ENCODE results near the gene TRAPPC5.

Gene TRAPPC5

GRCh38 chr19:7680606-7681339 lies at the start of gene TRAPPC5:
TRAPPC5 (plus strand) TSS chr19:7680833; CDS start chr19:7682254, 1,421 bp downstream.
- Mint-ChIP-seq H3K9me3 (no peaks in the 10 kb centered on the region), H3K27ac (peak within 1 kb of the TSS; percentile 93), H3K27me3 (ENCODE audit: low read depth) (peaks cover 12% of the 10 kb centered on the region), H3K36me3 (ENCODE audit: low read depth) (peaks cover 7% of the 10 kb centered on the region), H3K4me1 (ENCODE audit: low read depth) (peaks cover 25% of the 10 kb centered on the region), H3K4me3 (peak within 1 kb of the TSS; percentile 90)
- peak; percentile 89 for DNase-seq (ENCODE audit: low spot score)

GRCh38 chr19:7631577-7631976 lies 49.1 kb upstream of the TRAPPC5 start:
- Mint-ChIP-seq H3K27ac (no peak overlapping the region), H3K4me3 (no peak overlapping the region), H3K36me3 (ENCODE audit: low read depth) (peaks cover 12% of the 10 kb centered on the region), H3K9me3 (no peaks in the 10 kb centered on the region), H3K27me3 (ENCODE audit: low read depth) (no peaks in the 10 kb centered on the region), H3K4me1 (ENCODE audit: low read depth) (peaks cover 30% of the 10 kb centered on the region)
- no peak for DNase-seq (ENCODE audit: low spot score)

GRCh38 chr19:7632340-7633203 lies 48.1 kb upstream of the TRAPPC5 start:
- peak overlapping the region; percentile 15 for H3K27ac Mint-ChIP-seq
- H3K9me3 Mint-ChIP-seq = no peaks in the 10 kb centered on the region
- peaks cover 7% of the 10 kb centered on the region for H3K36me3 Mint-ChIP-seq (ENCODE audit: low read depth)
- peaks cover 32% of the 10 kb centered on the region for H3K4me1 Mint-ChIP-seq (ENCODE audit: low read depth)
- H3K4me3 Mint-ChIP-seq = no peak overlapping the region
- DNase-seq (ENCODE audit: low spot score) = no peak
- H3K27me3 Mint-ChIP-seq (ENCODE audit: low read depth) = no peaks in the 10 kb centered on the region

DNA sequence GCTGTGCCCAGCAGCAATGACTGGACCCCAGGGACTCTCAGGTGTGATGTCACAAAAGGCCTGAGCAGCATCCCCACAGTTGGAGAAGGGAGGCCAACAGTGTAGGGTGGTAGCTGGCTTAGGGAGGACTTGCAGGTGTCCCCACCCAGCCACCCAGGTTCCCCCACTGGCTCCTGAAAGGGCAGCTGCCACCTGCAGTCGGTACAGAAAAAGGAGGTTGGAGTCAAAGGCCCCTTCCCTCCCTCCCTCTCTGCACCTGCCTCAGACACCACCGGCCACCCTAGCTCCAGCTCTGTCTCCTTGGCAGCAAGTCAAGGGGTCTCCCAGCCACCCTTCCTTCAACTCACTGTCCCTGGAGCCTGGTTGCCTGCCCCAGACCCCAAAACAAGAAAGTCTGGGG lies 46.9 kb upstream of the TRAPPC5 start, which contains the start of gene PCP2:
Gene PCP2, minus strand, starts transcription at position 22 of the 400 bp plus-strand sequence. CDS start 262 bp downstream, outside the sequence.
- Mint-ChIP-seq H3K9me3 (no peaks in the 10 kb centered on the region), H3K36me3 (ENCODE audit: low read depth) (peaks cover 7% of the 10 kb centered on the region), H3K4me3 (no peak within 1 kb of the TSS)

DNA sequence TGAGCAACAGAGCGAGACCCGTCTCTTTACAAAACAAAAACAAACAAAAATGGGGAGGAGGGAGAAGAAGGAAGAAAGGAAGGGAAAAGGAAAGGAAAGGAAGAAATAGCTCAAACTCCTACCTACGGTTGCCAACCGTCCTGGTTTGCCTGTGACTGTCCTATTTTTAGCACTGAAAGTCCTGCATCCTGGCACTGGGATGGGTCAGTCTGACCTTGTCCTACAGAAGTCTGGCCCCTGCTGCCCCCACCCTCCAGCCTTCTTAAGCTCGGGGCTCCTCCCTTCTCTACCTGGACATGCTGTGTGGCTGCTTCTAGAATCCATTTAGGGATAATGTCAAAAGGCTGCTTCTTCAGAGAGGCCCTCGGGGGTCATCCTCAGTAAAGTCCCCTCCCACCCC lies 45.0 kb upstream of the TRAPPC5 start:
- peak overlapping the region; percentile 67 for H3K27ac Mint-ChIP-seq
- no peak for DNase-seq (ENCODE audit: low spot score)
- peak overlapping the region; percentile 85 for H3K4me3 Mint-ChIP-seq
- no peaks in the 10 kb centered on the region for H3K27me3 Mint-ChIP-seq (ENCODE audit: low read depth)
- H3K36me3 Mint-ChIP-seq (ENCODE audit: low read depth) = peaks cover 15% of the 10 kb centered on the region
- peaks cover 19% of the 10 kb centered on the region for H3K4me1 Mint-ChIP-seq (ENCODE audit: low read depth)
- H3K9me3 Mint-ChIP-seq = no peaks in the 10 kb centered on the region

More for the DNA sequence above, 46.9 kb upstream of the TRAPPC5 start, which contains the start of gene PCP2:
- Mint-ChIP-seq H3K27me3 (ENCODE audit: low read depth) (no peaks in the 10 kb centered on the region), H3K4me1 (ENCODE audit: low read depth) (peaks cover 24% of the 10 kb centered on the region), H3K27ac (peak within 1 kb of the TSS; percentile 15)
- no peak for DNase-seq (ENCODE audit: low spot score)

DNA sequence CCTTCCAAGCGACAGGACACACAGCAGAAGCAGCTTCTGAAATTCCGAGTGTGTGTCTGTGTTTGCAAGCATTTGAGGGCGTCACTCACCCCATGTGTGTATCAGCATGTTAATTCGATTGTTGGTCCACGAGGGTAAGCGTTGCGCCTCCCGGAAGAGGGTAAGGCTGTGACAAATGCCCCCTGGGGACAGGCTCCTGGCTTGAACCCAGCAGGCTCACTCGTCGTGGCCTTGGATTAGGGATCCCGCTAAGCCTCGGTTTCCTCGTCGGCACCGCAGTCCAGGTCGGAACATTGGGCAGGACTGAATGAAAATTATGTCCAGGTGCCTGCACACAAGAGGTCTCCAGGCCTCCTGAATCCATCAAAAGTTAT lies 44.3 kb upstream of the TRAPPC5 start:
- Mint-ChIP-seq H3K4me1 (ENCODE audit: low read depth) (peaks cover 15% of the 10 kb centered on the region), H3K36me3 (ENCODE audit: low read depth) (peaks cover 15% of the 10 kb centered on the region), H3K27ac (peak overlapping the region; percentile 89), H3K4me3 (peak overlapping the region; percentile 85), H3K27me3 (ENCODE audit: low read depth) (no peaks in the 10 kb centered on the region), H3K9me3 (no peaks in the 10 kb centered on the region)
- DNase-seq (ENCODE audit: low spot score) = no peak

DNA sequence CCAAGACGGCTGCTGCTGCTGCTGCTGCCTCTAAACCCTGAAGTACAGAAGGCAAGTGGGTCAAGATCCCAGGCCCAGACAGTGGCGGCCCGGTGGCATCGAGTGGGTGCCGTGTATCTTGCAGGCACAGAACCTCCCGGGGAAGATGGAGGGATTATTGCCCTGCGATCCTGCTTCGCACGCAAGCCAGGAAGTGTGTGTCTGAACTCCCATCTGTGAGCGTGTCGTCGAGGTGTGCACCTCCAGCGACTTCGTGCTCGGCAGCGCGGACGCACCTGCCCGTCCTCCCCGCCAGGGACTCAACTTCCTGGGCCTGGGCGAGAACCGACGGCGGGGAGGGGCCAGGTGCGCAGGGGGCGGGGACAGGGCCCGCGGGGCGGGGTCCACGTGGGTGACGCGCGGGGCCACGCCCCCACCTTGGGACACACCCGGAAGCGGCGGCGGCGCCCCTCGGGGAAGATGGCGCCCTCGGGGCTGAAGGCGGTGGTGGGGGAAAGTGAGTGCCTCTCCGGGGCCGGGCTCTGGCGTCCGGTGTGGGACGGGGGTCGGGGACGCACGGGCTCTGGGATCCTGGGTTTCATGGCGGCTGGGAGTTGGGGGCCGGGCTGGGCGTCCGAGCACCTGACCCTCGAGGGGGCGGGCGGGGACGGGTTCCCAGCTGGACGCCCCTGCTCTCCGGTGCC lies 43.8 kb upstream of the TRAPPC5 start, which contains the start of gene STXBP2:
Gene STXBP2, plus strand, starts transcription at position 420 of the 683 bp plus-strand sequence. Its CDS starts 40 bp downstream, at position 460.
- Mint-ChIP-seq H3K9me3 (no peaks in the 10 kb centered on the region), H3K27me3 (ENCODE audit: low read depth) (no peaks in the 10 kb centered on the region), H3K27ac (peak within 1 kb of the TSS; percentile 89), H3K4me3 (peak within 1 kb of the TSS; percentile 85), H3K4me1 (ENCODE audit: low read depth) (peaks cover 15% of the 10 kb centered on the region), H3K36me3 (ENCODE audit: low read depth) (peaks cover 15% of the 10 kb centered on the region)
- DNase-seq (ENCODE audit: low spot score) = peak; percentile 81

GRCh38 chr19:7637374-7638256 lies 43.0 kb upstream of the TRAPPC5 start:
- H3K36me3 Mint-ChIP-seq (ENCODE audit: low read depth) = peaks cover 15% of the 10 kb centered on the region
- H3K9me3 Mint-ChIP-seq = no peaks in the 10 kb centered on the region
- H3K27ac Mint-ChIP-seq = peak overlapping the region; percentile 89
- H3K4me3 Mint-ChIP-seq = peak overlapping the region; percentile 85
- no peak for DNase-seq (ENCODE audit: low spot score)
- no peaks in the 10 kb centered on the region for H3K27me3 Mint-ChIP-seq (ENCODE audit: low read depth)
- peaks cover 15% of the 10 kb centered on the region for H3K4me1 Mint-ChIP-seq (ENCODE audit: low read depth)

DNA sequence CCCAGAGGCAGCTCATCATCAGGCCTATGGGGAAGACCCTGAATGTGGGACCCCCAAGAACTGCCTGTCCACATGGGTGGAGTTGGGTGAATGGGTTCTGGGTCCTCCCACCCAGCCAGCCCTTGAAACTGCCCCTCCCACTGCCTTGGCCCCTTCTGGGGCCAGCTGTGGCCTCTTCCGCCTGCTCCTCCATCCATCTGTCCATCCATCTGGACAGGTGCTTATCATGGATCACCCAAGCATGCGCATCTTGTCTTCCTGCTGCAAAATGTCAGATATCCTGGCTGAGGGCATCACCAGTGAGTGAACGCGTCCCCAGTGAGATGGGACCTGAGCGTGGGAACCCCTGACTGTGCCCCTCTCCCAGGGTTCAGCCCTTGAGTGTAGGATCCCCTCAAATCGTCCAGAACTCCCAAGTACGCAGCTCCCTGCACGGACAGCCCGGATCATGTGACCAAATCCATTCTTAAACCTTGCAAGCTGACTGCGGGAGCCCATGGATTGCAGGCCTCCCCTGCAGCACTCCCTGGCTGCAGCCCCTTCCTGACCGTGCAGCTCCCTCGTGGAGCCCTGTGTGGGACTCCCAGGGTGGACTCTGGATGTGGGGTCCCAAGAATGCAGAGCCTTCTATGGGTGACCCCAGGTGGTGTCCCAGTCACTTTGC lies 41.7 kb upstream of the TRAPPC5 start:
- no peak for DNase-seq (ENCODE audit: low spot score)
- Mint-ChIP-seq H3K4me3 (peak overlapping the region; percentile 62), H3K4me1 (ENCODE audit: low read depth) (peaks cover 15% of the 10 kb centered on the region), H3K27ac (no peak overlapping the region), H3K27me3 (ENCODE audit: low read depth) (no peaks in the 10 kb centered on the region), H3K36me3 (ENCODE audit: low read depth) (peaks cover 22% of the 10 kb centered on the region), H3K9me3 (no peaks in the 10 kb centered on the region)

DNA sequence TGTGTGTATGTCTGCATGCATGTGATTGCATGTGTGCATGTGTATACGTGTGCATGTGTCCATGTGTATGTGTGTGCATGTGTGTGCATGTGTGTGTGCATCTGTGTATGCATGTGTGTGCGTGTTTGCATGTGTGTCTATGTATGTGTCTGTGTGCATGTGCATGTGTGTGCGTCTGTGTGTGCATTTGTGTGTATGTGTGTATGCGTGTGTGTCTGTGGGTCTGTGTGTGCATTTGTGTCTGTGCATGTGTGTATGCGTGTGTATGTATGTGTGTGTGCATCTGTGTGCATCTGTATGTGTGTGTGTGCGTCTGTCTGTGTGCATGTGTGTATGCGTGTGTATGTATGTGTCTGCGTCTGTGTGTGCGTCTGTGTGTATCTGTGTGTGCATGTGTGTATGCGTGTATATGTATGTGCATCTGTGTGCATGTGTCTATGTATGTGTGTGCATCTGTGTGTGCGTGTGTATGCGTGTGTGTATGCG lies 40.7 kb upstream of the TRAPPC5 start:
- no peaks in the 10 kb centered on the region for H3K9me3 Mint-ChIP-seq
- H3K4me3 Mint-ChIP-seq = peak overlapping the region; percentile 2
- peaks cover 26% of the 10 kb centered on the region for H3K36me3 Mint-ChIP-seq (ENCODE audit: low read depth)
- no peak for DNase-seq (ENCODE audit: low spot score)
- no peaks in the 10 kb centered on the region for H3K27me3 Mint-ChIP-seq (ENCODE audit: low read depth)
- peaks cover 14% of the 10 kb centered on the region for H3K4me1 Mint-ChIP-seq (ENCODE audit: low read depth)
- H3K27ac Mint-ChIP-seq = no peak overlapping the region

- no peak for DNase-seq (ENCODE audit: low spot score)
- Mint-ChIP-seq H3K9me3 (no peaks in the 10 kb centered on the region), H3K4me1 (ENCODE audit: low read depth) (peaks cover 15% of the 10 kb centered on the region), H3K27ac (no peak overlapping the region), H3K4me3 (no peak overlapping the region), H3K36me3 (ENCODE audit: low read depth) (peaks cover 30% of the 10 kb centered on the region), H3K27me3 (ENCODE audit: low read depth) (no peaks in the 10 kb centered on the region)
Measured at GRCh38 chr19:7640803-7641202, 39.8 kb upstream of the TRAPPC5 start.
